ENCODE measurements around the gene FBXL20. TPM values are rescaled to one million over a fixed set of nuclear protein-coding genes. Genes with fewer than 3 reads are reported as not detected.

Gene FBXL20
- total RNA-seq, 2 experiments from 2014 or later: 17.4 to 18.3 TPM

DNA sequence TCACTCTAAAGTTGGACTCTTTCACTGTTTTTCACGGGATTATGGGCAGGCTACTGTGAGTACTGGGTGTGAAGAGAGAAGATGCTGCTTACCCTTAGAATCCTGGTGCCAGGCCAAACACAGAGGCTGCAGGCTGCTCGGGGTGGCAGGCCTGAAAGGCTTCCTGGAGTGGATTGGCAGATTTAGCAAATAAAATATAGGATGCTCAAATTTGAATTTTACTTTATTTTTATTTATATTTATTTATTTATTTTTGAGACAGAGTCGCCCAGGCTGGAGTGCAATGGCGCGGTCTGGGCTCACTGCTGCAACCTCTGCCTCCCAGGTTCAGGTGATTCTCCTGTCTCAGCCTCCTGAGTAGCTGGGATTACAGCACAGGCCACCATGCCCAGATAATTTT, 160.8 kb downstream of the FBXL20 start:
- POLR2A ChIA-PET: no interaction called here
- intact Hi-C loops (cut with micrococcal nuclease): no loop called here
- no peaks in the 10 kb centered on the region for H3K27me3 Mint-ChIP-seq
- H3K27ac Mint-ChIP-seq: no peak overlapping the region
- H3K9me3 Mint-ChIP-seq: no peaks in the 10 kb centered on the region
- CTCF ChIA-PET: interaction anchor here (1.3 to 20.1 kb wide), 4 partner anchors 6 to 76 kb away, joined by 6 to 580 read pairs (median 75); partner anchors contain the start of gene RPL19
- H3K4me3 Mint-ChIP-seq: no peak overlapping the region
- peaks cover 25% of the 10 kb centered on the region for H3K4me1 Mint-ChIP-seq (ENCODE audit: low read depth)
- DNase-seq: no peak
- no peaks in the 10 kb centered on the region for H3K36me3 Mint-ChIP-seq

DNA sequence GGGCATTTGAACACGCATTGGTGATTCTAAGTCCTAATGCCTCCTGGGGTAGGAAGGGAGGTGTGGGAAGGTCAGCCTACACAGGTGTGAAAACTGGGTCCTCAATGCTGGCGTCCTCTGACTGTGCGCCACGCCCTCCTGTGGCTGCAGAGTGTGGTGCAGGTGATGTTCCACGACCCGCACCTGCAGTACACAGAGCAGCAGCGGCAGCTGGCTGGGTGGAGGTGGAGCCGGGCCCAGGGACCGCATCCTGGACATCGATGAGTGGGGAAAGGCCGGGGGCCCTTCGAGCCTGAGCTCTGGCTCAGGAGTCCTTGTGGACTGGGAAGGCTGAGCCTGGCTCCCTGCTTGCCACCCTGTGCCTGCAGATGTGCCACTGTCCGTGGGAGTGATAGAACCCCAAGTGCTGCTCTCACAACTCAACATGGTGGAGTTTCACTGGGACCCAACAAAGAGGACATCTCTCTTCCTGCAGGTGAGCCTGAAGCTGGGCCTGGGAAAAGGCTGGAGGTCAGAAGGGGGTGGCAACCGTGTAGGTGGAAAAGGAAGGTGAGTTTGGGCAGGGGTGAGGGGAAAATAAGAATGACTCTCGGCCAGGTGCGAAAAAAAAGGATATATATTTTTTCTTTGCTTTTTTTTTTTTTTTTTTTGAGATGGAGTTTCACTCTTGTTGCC, 161.6 kb downstream of the FBXL20 start:
- Mint-ChIP-seq H3K36me3 (no peaks in the 10 kb centered on the region), H3K9me3 (no peaks in the 10 kb centered on the region), H3K27ac (no peak overlapping the region), H3K4me1 (ENCODE audit: low read depth) (peaks cover 24% of the 10 kb centered on the region), H3K4me3 (no peak overlapping the region), H3K27me3 (no peaks in the 10 kb centered on the region)
- ChIA-PET POLR2A (interaction anchor here (0.7 to 2.8 kb wide), 2 partner anchors 40 to 66 kb away, joined by 3 to 15 read pairs; partner anchors contain the start of gene RPL19), CTCF (interaction anchor here (1.3 to 20.1 kb wide), 8 partner anchors 9 to 161 kb away, joined by 3 to 580 read pairs (median 6); partner anchors contain the start of genes FBXL20 and RPL19)
- DNase-seq: peak; percentile 86
- intact Hi-C loops (cut with micrococcal nuclease): loop anchor here (2.0 to 10.0 kb wide), 3 partner anchors 33 to 255 kb away; partner anchors contain the start of gene PLXDC1

DNA sequence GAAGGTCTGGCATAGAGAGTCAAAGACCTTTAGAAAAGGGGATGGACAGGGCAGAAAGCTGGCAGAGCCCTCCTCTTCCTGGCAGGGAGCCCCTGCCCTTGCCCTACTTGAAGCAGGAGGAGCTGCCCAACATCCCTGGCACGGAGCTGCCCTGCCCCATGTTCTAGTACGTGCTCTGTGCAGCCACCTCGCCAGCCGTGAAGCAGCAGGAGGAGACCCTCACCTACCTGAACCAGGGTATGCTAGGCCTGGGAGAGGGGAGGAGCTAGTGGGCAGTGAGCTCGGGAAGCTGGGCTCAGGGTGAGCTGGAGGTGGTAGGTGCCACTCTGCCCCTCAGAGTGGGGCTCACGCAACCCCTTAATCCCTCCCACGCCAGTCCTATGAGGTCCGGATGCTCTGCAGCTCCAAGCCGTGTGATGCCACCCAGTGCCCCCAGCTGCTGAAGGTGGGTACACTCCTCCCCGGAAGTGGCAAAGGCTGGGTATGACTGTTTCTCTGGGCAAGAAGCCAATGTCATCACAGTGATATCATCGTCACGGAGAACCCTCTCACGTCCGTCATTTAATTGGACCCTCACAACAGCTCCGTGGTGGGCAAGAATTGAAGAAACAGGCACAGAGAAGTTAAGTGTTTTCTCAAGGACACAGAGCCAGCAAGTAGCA, 163.0 kb downstream of the FBXL20 start:
- POLR2A ChIA-PET: interaction anchor here (1.3 to 2.8 kb wide), 5 partner anchors 32 to 223 kb away, joined by 3 to 15 read pairs (median 4); partner anchors contain the start of genes CDK12 and RPL19
- CTCF ChIA-PET: interaction anchor here (0.7 to 20.1 kb wide), 15 partner anchors 7 to 256 kb away, joined by 3 to 580 read pairs (median 5); partner anchors contain the start of genes FBXL20, RPL19 and STAC2
- H3K27ac Mint-ChIP-seq: peak overlapping the region; percentile 47
- peak overlapping the region; percentile 30 for H3K4me3 Mint-ChIP-seq
- H3K4me1 Mint-ChIP-seq (ENCODE audit: low read depth): peaks cover 21% of the 10 kb centered on the region
- H3K36me3 Mint-ChIP-seq: no peaks in the 10 kb centered on the region
- H3K9me3 Mint-ChIP-seq: no peaks in the 10 kb centered on the region
- H3K27me3 Mint-ChIP-seq: no peaks in the 10 kb centered on the region
- DNase-seq: peak; percentile 87
- intact Hi-C loops (cut with micrococcal nuclease): loop anchor here (2.0 to 10.0 kb wide), 3 partner anchors 32 to 254 kb away; partner anchors contain the start of gene PLXDC1

DNA sequence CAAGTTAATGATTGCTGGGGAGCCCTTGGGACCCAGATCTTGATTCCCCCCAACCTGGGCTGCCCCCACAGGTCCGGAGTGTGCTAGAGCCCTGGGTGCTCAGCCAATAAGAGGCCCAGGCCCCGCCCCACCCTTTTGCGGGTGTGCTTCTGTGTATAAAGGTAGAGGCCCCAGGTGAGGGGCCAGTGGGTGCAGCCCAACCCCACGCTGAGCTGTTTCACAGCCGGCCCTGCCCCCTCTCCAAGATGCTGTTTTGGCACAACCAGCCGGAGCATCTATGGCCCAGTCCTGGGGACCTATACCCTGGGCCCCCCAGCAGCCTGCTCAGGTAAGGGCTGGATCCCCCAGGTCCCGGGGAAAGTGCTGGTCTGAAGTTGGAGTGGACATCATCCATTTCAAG, 163.8 kb downstream of the FBXL20 start:
- Mint-ChIP-seq H3K9me3 (no peaks in the 10 kb centered on the region), H3K27me3 (no peaks in the 10 kb centered on the region), H3K27ac (peak overlapping the region; percentile 47), H3K36me3 (no peaks in the 10 kb centered on the region), H3K4me1 (ENCODE audit: low read depth) (peaks cover 21% of the 10 kb centered on the region), H3K4me3 (no peak overlapping the region)
- intact Hi-C loops (cut with micrococcal nuclease): loop anchor here (5.0 to 10.0 kb wide), 2 partner anchors 85 to 253 kb away; partner anchors contain the start of gene PLXDC1
- POLR2A ChIA-PET: interaction anchor here (1.3 to 2.8 kb wide), 5 partner anchors 31 to 224 kb away, joined by 3 to 15 read pairs (median 4); partner anchors contain the start of genes CDK12 and RPL19
- CTCF ChIA-PET: interaction anchor here (0.5 to 20.1 kb wide), 12 partner anchors 8 to 256 kb away, joined by 3 to 580 read pairs (median 6); partner anchors contain the start of genes FBXL20, RPL19 and STAC2
- no peak for DNase-seq

DNA sequence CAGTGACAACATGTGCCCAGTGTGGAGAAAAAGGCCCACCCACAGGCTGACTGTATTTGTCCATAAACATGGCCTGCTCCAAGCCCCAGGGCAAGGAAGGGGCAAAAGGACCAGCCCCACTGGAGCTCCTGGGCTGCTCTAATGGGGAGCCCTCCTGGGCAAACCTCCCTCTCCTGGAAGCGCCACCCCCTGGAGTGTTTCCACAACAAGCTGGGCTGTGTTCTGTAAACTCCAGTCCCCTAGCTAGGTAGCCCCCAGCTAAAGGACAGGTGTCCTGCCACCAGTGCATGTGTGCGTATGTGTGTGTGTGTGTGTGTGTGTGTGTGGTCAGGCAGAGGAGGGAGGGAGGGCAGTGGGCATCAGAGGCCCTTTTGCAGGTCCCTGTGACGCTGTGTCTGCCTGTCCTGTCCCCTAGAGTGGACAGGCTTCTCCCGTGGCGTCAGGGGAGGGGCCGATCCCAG, 164.4 kb downstream of the FBXL20 start:
- Mint-ChIP-seq H3K36me3 (no peaks in the 10 kb centered on the region), H3K27ac (no peak overlapping the region), H3K4me3 (no peak overlapping the region), H3K27me3 (peaks cover 4% of the 10 kb centered on the region), H3K9me3 (no peaks in the 10 kb centered on the region), H3K4me1 (ENCODE audit: low read depth) (peaks cover 25% of the 10 kb centered on the region)
- ChIA-PET POLR2A (interaction anchor here (2.8 kb wide), 1 partner anchor 37 kb away, joined by 15 read pairs; the partner anchor contains the start of gene RPL19), CTCF (interaction anchor here (0.5 to 20.1 kb wide), 10 partner anchors 8 to 265 kb away, joined by 3 to 580 read pairs (median 6); partner anchors contain the start of genes RPL19 and STAC2)
- no peak for DNase-seq
- intact Hi-C loops (cut with micrococcal nuclease): loop anchor here (5.0 to 10.0 kb wide), 2 partner anchors 85 to 252 kb away; partner anchors contain the start of gene PLXDC1

DNA sequence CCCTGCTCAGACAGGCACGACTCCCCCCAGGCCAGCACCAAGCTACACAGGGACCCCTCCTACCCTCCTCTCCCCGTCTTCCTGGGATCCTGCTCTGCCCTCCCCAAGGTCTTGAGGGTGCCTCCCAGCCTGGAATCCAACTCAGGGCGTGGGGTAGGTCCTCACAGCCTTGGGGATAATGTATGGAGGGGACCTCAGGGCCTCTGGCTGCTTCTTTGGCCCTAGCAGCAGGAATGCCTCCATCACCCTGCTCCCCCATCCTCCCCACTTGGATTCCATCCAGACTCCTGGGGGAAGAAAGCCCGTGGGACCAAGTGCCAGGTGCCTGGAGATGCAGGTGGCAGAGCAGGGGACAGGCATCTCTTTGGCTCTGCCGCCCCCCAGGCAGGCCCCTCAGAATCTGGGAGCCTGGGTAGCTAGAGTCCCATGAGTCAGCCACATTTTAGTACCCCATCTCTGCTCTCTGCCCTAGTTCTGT, 164.9 kb downstream of the FBXL20 start:
- Mint-ChIP-seq H3K9me3 (no peaks in the 10 kb centered on the region), H3K4me3 (no peak overlapping the region), H3K36me3 (no peaks in the 10 kb centered on the region), H3K27me3 (peaks cover 9% of the 10 kb centered on the region), H3K4me1 (ENCODE audit: low read depth) (peaks cover 29% of the 10 kb centered on the region), H3K27ac (no peak overlapping the region)
- ChIA-PET POLR2A (no interaction called here), CTCF (interaction anchor here (0.6 to 20.1 kb wide), 20 partner anchors 9 to 265 kb away, joined by 3 to 580 read pairs (median 4); partner anchors contain the start of genes CDK12, RPL19 and STAC2)
- intact Hi-C loops (cut with micrococcal nuclease): loop anchor here (5.0 to 10.0 kb wide), 2 partner anchors 84 to 252 kb away; partner anchors contain the start of gene PLXDC1
- DNase-seq: no peak

DNA sequence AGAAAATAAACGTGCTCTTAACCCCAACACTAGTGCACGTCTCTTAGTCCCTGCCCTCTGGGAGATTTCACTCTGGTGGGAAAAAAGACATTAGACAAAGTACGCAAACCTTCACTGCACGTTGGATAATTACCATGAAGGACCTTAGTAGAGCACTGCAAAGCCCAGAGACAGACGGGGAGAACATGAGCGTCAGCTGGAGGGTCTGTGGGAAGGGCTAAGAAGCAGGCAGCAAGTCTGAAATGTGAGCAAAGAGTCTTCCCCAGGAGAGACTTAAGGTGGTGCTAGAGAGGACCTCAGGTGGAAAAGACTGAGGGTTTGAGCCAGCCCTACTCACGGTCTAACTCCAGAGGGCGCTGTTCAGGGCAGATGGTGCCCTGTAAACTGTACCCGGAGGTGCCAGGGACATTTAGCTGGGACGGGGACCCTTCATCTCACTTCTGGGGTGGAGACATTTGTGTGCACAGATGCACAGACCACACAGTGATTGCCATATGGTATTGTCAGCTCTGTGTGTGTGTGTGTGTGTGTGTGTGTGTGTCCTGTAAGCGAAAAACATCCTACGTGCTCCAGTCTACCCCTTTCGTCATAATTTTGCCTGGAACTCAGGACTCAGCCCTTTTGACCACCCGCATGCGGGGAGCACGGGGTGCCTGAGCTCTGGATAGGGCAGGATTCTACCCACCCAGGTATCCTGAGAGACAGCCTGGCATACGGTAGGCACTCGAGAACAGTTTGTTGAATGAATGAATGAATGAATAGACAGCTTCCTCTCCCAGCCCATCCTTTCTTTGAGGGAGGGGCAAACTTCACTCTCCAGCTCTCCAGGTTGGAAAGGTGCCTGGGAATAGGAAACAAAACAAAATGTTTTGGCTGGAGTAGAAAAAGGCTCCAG, 165.6 kb downstream of the FBXL20 start:
- peaks cover 11% of the 10 kb centered on the region for H3K27me3 Mint-ChIP-seq
- intact Hi-C loops (cut with micrococcal nuclease): loop anchor here (5.0 to 10.0 kb wide), 2 partner anchors 84 to 251 kb away; partner anchors contain the start of gene PLXDC1
- H3K4me3 Mint-ChIP-seq: no peak overlapping the region
- peaks cover 29% of the 10 kb centered on the region for H3K4me1 Mint-ChIP-seq (ENCODE audit: low read depth)
- ChIA-PET POLR2A (no interaction called here), CTCF (interaction anchor here (0.6 to 20.1 kb wide), 25 partner anchors 10 to 544 kb away, joined by 3 to 580 read pairs (median 4); partner anchors contain the start of genes CDK12, RPL19 and STAC2)
- H3K9me3 Mint-ChIP-seq: no peaks in the 10 kb centered on the region
- peak; percentile 73 for DNase-seq
- H3K27ac Mint-ChIP-seq: no peak overlapping the region
- H3K36me3 Mint-ChIP-seq: no peaks in the 10 kb centered on the region

DNA sequence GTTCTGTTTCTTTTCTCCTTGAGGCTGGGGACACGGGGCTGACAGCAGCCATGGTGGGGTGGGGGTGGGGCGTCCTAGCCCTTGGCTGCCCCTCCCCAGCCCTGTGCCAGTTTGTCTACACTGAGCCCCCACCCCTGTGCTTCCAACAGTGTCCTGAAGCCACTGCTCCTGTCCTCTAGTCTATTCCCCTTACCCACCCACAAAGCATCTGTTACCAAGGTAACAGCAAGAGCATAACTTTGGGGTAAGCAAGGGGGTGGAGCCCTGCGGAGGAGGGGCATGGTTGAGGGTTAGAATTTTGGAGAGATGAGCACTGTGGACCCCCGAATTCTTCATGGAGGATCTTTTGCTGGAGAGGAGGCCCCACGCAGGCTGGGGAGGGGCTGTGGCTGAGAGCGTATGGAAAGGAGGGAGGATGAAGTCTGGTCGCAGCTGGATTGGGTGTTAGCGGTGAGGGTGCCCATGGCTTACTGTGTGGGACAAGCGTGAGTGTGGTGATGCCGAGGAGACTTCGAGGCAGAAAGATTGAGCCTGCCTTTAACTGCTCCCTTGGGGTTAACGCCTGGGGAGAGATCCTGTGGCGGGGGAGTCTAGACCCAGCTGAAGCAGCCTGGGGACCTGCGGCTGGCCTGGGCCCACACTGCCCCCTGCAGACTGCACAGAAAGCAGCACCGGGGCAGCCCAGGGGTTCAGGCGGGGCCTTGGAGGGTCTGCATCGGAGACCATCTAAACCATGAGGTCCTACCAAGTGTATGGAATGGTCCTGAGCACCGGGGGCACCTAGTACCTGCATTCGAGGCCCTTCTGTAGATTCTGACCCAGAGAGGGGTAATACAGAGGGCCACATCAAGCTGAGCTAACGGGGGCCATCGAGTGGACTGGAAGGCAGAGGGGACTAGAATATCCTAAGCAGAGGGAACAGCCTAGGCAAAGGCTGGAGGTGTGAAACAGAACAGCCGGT, 169.6 kb downstream of the FBXL20 start:
- Mint-ChIP-seq H3K9me3 (no peaks in the 10 kb centered on the region), H3K27me3 (peaks cover 30% of the 10 kb centered on the region), H3K36me3 (no peaks in the 10 kb centered on the region), H3K27ac (no peak overlapping the region), H3K4me1 (ENCODE audit: low read depth) (peaks cover 8% of the 10 kb centered on the region), H3K4me3 (peak overlapping the region; percentile 10)
- ChIA-PET POLR2A (interaction anchor here (1.7 to 2.7 kb wide), 2 partner anchors 25 to 26 kb away, joined by 5 read pairs; no protein-coding TSS in a partner anchor), CTCF (interaction anchor here (0.6 to 20.1 kb wide), 21 partner anchors 7 to 363 kb away, joined by 3 to 580 read pairs (median 3); partner anchors contain the start of genes ARL5C, PLXDC1 and RPL19)
- intact Hi-C loops (cut with micrococcal nuclease): loop anchor here (10.0 kb wide), 1 partner anchor 247 kb away; no protein-coding TSS in a partner anchor
- peak; percentile 65 for DNase-seq

DNA sequence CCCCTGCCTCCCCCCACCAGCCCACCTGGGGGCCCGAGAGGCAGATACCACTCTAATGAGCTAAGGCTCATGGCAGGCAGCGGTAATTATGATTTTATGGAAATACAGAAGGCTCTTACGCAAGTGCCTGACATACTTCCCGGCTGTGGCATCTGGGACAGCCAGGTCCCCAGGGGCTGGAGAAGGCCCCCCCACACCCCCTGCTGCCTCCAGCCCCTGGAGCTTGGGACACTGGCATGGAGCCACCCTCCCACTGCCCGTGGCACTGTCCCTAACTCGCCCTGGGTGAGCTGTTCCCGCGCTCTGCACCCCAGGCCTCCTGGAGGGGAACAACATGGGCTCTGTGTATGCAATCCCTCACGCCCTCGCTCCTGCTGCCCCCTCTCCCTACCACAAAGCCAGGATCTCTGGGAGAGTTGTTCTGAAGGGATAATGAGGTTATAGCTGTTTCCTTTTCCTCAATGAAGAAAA, 170.3 kb downstream of the FBXL20 start:
- Mint-ChIP-seq H3K27ac (no peak overlapping the region), H3K27me3 (peaks cover 33% of the 10 kb centered on the region), H3K36me3 (no peaks in the 10 kb centered on the region), H3K9me3 (no peaks in the 10 kb centered on the region), H3K4me1 (ENCODE audit: low read depth) (peaks cover 9% of the 10 kb centered on the region), H3K4me3 (no peak overlapping the region)
- no peak for DNase-seq
- intact Hi-C loops (cut with micrococcal nuclease): loop anchor here (10.0 kb wide), 1 partner anchor 246 kb away; no protein-coding TSS in a partner anchor
- ChIA-PET CTCF (interaction anchor here (0.6 to 20.1 kb wide), 13 partner anchors 8 to 248 kb away, joined by 3 to 580 read pairs (median 4); partner anchors contain the start of genes PLXDC1 and RPL19), POLR2A (interaction anchor here (1.7 to 2.7 kb wide), 2 partner anchors 24 to 26 kb away, joined by 5 read pairs; no protein-coding TSS in a partner anchor)

Data from activated CD4-positive, alpha-beta memory T cell treated with anti-CD3 and anti-CD28 coated beads for 36 hours (primary cell).